ENCODE measurements around the gene TUBGCP5.

GRCh38 chr15:23083115-23083514 lies 43.7 kb upstream of the TUBGCP5 start:
- TF ChIP-seq POLR2AphosphoS5 (IDR thresholded peaks at IDR 0.05) (no peak), EP300 (conservative IDR thresholded peaks at IDR 0.05; ENCODE audit: poor library complexity, severe bottlenecking) (no peak), TAF1 (IDR thresholded peaks at IDR 0.05; ENCODE audit: low read depth) (no peak), EZH2 (IDR thresholded peaks at IDR 0.05; ENCODE audit: borderline replicate concordance, insufficient read depth, low read length, poor library complexity, severe bottlenecking) (no peak), RAD21 (conservative IDR thresholded peaks at IDR 0.05) (no peak), MXI1 (conservative IDR thresholded peaks at IDR 0.05; ENCODE audit: poor library complexity, severe bottlenecking) (no peak)
- TF ChIP-seq, protein P1, sequence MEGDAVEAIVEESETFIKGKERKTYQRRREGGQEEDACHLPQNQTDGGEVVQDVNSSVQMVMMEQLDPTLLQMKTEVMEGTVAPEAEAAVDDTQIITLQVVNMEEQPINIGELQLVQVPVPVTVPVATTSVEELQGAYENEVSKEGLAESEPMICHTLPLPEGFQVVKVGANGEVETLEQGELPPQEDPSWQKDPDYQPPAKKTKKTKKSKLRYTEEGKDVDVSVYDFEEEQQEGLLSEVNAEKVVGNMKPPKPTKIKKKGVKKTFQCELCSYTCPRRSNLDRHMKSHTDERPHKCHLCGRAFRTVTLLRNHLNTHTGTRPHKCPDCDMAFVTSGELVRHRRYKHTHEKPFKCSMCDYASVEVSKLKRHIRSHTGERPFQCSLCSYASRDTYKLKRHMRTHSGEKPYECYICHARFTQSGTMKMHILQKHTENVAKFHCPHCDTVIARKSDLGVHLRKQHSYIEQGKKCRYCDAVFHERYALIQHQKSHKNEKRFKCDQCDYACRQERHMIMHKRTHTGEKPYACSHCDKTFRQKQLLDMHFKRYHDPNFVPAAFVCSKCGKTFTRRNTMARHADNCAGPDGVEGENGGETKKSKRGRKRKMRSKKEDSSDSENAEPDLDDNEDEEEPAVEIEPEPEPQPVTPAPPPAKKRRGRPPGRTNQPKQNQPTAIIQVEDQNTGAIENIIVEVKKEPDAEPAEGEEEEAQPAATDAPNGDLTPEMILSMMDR (IDR thresholded peaks at IDR 0.05; ENCODE audit: poor library complexity, severe bottlenecking): no peak
- TF ChIP-seq, protein P2, sequence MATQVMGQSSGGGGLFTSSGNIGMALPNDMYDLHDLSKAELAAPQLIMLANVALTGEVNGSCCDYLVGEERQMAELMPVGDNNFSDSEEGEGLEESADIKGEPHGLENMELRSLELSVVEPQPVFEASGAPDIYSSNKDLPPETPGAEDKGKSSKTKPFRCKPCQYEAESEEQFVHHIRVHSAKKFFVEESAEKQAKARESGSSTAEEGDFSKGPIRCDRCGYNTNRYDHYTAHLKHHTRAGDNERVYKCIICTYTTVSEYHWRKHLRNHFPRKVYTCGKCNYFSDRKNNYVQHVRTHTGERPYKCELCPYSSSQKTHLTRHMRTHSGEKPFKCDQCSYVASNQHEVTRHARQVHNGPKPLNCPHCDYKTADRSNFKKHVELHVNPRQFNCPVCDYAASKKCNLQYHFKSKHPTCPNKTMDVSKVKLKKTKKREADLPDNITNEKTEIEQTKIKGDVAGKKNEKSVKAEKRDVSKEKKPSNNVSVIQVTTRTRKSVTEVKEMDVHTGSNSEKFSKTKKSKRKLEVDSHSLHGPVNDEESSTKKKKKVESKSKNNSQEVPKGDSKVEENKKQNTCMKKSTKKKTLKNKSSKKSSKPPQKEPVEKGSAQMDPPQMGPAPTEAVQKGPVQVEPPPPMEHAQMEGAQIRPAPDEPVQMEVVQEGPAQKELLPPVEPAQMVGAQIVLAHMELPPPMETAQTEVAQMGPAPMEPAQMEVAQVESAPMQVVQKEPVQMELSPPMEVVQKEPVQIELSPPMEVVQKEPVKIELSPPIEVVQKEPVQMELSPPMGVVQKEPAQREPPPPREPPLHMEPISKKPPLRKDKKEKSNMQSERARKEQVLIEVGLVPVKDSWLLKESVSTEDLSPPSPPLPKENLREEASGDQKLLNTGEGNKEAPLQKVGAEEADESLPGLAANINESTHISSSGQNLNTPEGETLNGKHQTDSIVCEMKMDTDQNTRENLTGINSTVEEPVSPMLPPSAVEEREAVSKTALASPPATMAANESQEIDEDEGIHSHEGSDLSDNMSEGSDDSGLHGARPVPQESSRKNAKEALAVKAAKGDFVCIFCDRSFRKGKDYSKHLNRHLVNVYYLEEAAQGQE (IDR thresholded peaks at IDR 0.05; ENCODE audit: borderline replicate concordance): no peak
